H9 (cell line): Measurements from ENCODE around the gene SPCS2. TPM values are rescaled to one million over a fixed set of nuclear protein-coding genes. Genes with fewer than 3 reads are reported as not detected.
"Not testable (repeated sequence)": the region's sequence is repeated elsewhere in the genome, so short reads cannot be mapped to it uniquely, and the experiment has no call there.

Experiments used
- DNase-seq: peaks from one replicate; pipeline ENCODE4 v3.0.0-alpha.2; 2017
- H2AFZ ChIP-seq: one replicate; pipeline ENCODE4 v1.6.1; 2013; ENCODE audit warnings: mild to moderate bottlenecking, low read length, control low read depth, moderate library complexity
- H2AK5ac ChIP-seq: 2 replicates; pipeline ENCODE4 v1.6.1; 2013; ENCODE audit warnings: low read length, control low read depth, mixed read lengths; ENCODE audit not compliant: insufficient read length
- H2BK120ac ChIP-seq: one replicate; pipeline ENCODE4 v1.6.1; 2013; ENCODE audit warnings: low read depth, mild to moderate bottlenecking, low read length, control low read depth, inconsistent platforms; ENCODE audit not compliant: poor library complexity, severe bottlenecking
- H2BK12ac ChIP-seq: 2 replicates; pipeline ENCODE4 v1.6.1; 2013; ENCODE audit warnings: low read length, control low read depth, mixed read lengths, low read depth; ENCODE audit not compliant: insufficient read length
- H2BK15ac ChIP-seq: 2 replicates; pipeline ENCODE4 v1.6.1; 2013; ENCODE audit warnings: low read depth, low read length, control low read depth
- H2BK20ac ChIP-seq: one replicate; pipeline ENCODE4 v1.6.1; 2013; ENCODE audit warnings: low read depth, mild to moderate bottlenecking, low read length, control low read depth, inconsistent platforms; ENCODE audit not compliant: poor library complexity, severe bottlenecking
- H2BK5ac ChIP-seq: 2 replicates; pipeline ENCODE4 v1.6.1; 2013; ENCODE audit warnings: low read length, control low read depth, mixed read lengths; ENCODE audit not compliant: insufficient read length
- H3K14ac ChIP-seq: 2 replicates; pipeline ENCODE4 v1.6.1; 2013; ENCODE audit warnings: low read length, control low read depth; ENCODE audit not compliant: insufficient read depth
- H3K18ac ChIP-seq: 2 replicates; pipeline ENCODE4 v1.6.1; 2013; ENCODE audit warnings: low read depth, mild to moderate bottlenecking, mixed read lengths, low read length, control low read depth; ENCODE audit not compliant: insufficient read length
- H3K23ac ChIP-seq: 2 replicates; pipeline ENCODE4 v1.6.1; 2013; ENCODE audit warnings: low read length, control low read depth, mixed read lengths, low read depth; ENCODE audit not compliant: insufficient read length
- H3K23me2 ChIP-seq: 2 replicates; pipeline ENCODE4 v1.6.1; 2013; ENCODE audit warnings: low read depth, mild to moderate bottlenecking, mixed read lengths, low read length, control low read depth; ENCODE audit not compliant: insufficient read length, poor library complexity, severe bottlenecking
- H3K27ac ChIP-seq: 2 replicates; pipeline ENCODE4 v1.5.1; 2013; ENCODE audit warnings: low read length, control low read depth, mixed read lengths, low read depth; ENCODE audit not compliant: insufficient read length
- H3K27me3 ChIP-seq: 2 replicates; pipeline ENCODE4 v1.6.1; 2013; ENCODE audit warnings: low read length, control low read depth, inconsistent platforms; ENCODE audit not compliant: insufficient read depth
- H3K4ac ChIP-seq: 2 replicates; pipeline ENCODE4 v1.6.1; 2013; ENCODE audit warnings: low read depth, mild to moderate bottlenecking, control low read depth, inconsistent platforms, low read length, moderate library complexity
- H3K4me1 ChIP-seq: 2 replicates; pipeline ENCODE4 v1.6.1; 2013; ENCODE audit warnings: low read length, control low read depth, inconsistent platforms; ENCODE audit not compliant: insufficient read depth
- H3K4me2 ChIP-seq: 2 replicates; pipeline ENCODE4 v1.6.1; 2013; ENCODE audit warnings: low read length, control low read depth, mixed read lengths; ENCODE audit not compliant: insufficient read length, insufficient read depth
- H3K56ac ChIP-seq: 2 replicates; pipeline ENCODE4 v1.6.1; 2013; ENCODE audit warnings: low read depth, mild to moderate bottlenecking, mixed read lengths, low read length, control low read depth; ENCODE audit not compliant: insufficient read length
- H3K79me1 ChIP-seq: 2 replicates; pipeline ENCODE4 v1.6.1; 2013; ENCODE audit warnings: low read depth, mild to moderate bottlenecking, moderate library complexity, low read length, control low read depth, inconsistent platforms; ENCODE audit not compliant: insufficient read depth, poor library complexity, severe bottlenecking
- H3K79me2 ChIP-seq: 2 replicates; pipeline ENCODE4 v1.6.1; 2013; ENCODE audit warnings: low read length, control low read depth, inconsistent platforms; ENCODE audit not compliant: insufficient read depth
- H3K9ac ChIP-seq: 2 replicates; pipeline ENCODE4 v1.6.1; 2013; ENCODE audit warnings: low read length, control low read depth, mixed read lengths; ENCODE audit not compliant: insufficient read length; ENCODE audit errors: extremely low read depth
- H3K9me3 ChIP-seq: one replicate; pipeline ENCODE4 v1.6.1; 2013; ENCODE audit warnings: low read depth, low read length, inconsistent platforms; ENCODE audit not compliant: control insufficient read depth
- H3T11ph ChIP-seq: one replicate; pipeline ENCODE4 v1.6.1; 2013; ENCODE audit warnings: mild to moderate bottlenecking, low read length, control low read depth, inconsistent platforms
- H4K20me1 ChIP-seq: one replicate; pipeline ENCODE4 v1.6.1; 2013; ENCODE audit not compliant: control insufficient read depth, insufficient read length, insufficient read depth
- H4K5ac ChIP-seq: 2 replicates; pipeline ENCODE4 v1.6.1; 2013; ENCODE audit warnings: low read depth, mild to moderate bottlenecking, mixed read lengths, low read length, control low read depth; ENCODE audit not compliant: insufficient read length
- H4K8ac ChIP-seq: replicated peaks from 2 replicates; pipeline ENCODE4 v1.6.1; 2013; ENCODE audit warnings: low read length, control low read depth, mixed read lengths, low read depth; ENCODE audit not compliant: insufficient read length
- H4K91ac ChIP-seq: 2 replicates; pipeline ENCODE4 v1.6.1; 2013; ENCODE audit warnings: low read depth, mild to moderate bottlenecking, moderate library complexity, mixed read lengths, low read length, control low read depth; ENCODE audit not compliant: insufficient read length
- H3K27ac Mint-ChIP-seq, 3 experiments: 2 replicates in 2 of 3; 3 replicates in 1 of 3; pipeline ENCODE4 v1.8.0; 2020 to 2021; ENCODE audit warnings: mixed read lengths in 3 of 3, mild to moderate bottlenecking in 1 of 3, moderate library complexity in 1 of 3
- H3K27me3 Mint-ChIP-seq: 2 replicates; pipeline ENCODE4 v1.8.0; 2021; ENCODE audit warnings: low read depth, mild to moderate bottlenecking, moderate library complexity, mixed read lengths
- H3K36me3 Mint-ChIP-seq, 3 experiments: 2 replicates in 2 of 3; 3 replicates in 1 of 3; pipeline ENCODE4 v1.8.0; 2020 to 2021; ENCODE audit warnings: low read depth in 3 of 3, mixed read lengths in 3 of 3; ENCODE audit not compliant: insufficient read depth in 1 of 3
- H3K4me1 Mint-ChIP-seq, 2 experiments: 2 replicates each; pipeline ENCODE4 v1.8.0; 2020; ENCODE audit warnings: mixed read lengths in 2 of 2
- H3K4me3 Mint-ChIP-seq, 2 experiments: 2 replicates in 1 of 2; 3 replicates in 1 of 2; pipeline ENCODE4 v1.8.0; 2020 to 2021; ENCODE audit warnings: mild to moderate bottlenecking in 2 of 2, mixed read lengths in 2 of 2, moderate library complexity in 1 of 2
- H3K9me3 Mint-ChIP-seq, 2 experiments: 2 replicates in 1 of 2; 3 replicates in 1 of 2; pipeline ENCODE4 v1.8.0; 2020; ENCODE audit warnings: mild to moderate bottlenecking in 2 of 2, mixed read lengths in 2 of 2, moderate library complexity in 1 of 2
- WGBS: extraction: QIAGEN DNeasy Blood & Tissue Kit; methylation state at CpG from one replicate; pipeline ENCODE4 v1.1.7; 2013; ENCODE audit warnings: missing lambda C conversion rate, low lambda C conversion rate, mixed read lengths; ENCODE audit not compliant: insufficient read length; ENCODE audit errors: extremely low coverage; 5-methylcytosine and 5-hydroxymethylcytosine counted together
- total RNA-seq: library from RNA; stranded (reverse); gene quantifications from 2 replicates; pipeline ENCODE4 v1.2.1, GENCODE V29; 2021
- TF ChIP-seq, protein P1 (sequence below): fragments of 200-600 bp; sonication (generic); conservative IDR thresholded peaks from 3 replicates; pipeline ENCODE4 v1.8.0; 2021; ENCODE audit warnings: antibody characterized with exemption, mild to moderate bottlenecking

Gene SPCS2
- total RNA-seq, 1 experiment from 2014 or later: 144 TPM

DNA sequence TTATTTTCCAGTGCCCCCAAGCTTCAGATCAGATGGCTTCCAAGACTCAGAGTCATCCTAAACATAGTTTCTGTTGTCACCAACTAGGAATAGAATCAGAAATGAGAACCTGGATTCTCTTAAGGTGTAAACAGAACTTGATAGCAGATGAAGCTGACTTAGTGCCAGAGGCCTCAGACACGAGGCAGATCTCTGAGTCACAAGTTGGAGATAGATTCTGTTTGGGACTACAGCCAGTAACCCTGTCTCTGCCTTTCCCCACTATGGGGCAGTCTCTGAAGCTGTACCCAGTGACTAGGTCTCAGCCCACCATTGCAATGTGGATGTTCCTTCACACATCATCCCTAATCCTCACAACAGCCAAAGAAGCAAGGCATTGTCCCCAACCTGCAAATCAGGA lies 65.1 kb downstream of the SPCS2 start:
- Histone ChIP-seq H3K56ac (no peak overlapping the region), H3K23ac (no peak overlapping the region), H3K4me2 (no peak overlapping the region), H2BK5ac (no peak overlapping the region), H3K23me2 (no peaks in the 10 kb centered on the region), H3K14ac (no peak overlapping the region), H4K5ac (no peak overlapping the region), H3T11ph (no peak overlapping the region), H2BK15ac (no peak overlapping the region), H4K8ac (no peak overlapping the region), H3K9me3 (no peaks in the 10 kb centered on the region), H3K18ac (no peak overlapping the region), H3K79me1 (no peaks in the 10 kb centered on the region), H2BK20ac (no peak overlapping the region), H3K4ac (no peak overlapping the region), H3K9ac (no peak overlapping the region), H4K20me1 (no peaks in the 10 kb centered on the region), H2AFZ (no peak overlapping the region), H2BK120ac (no peak overlapping the region), H3K27ac (no peak overlapping the region), H4K91ac (no peak overlapping the region), H3K27me3 (no peaks in the 10 kb centered on the region), H3K79me2 (no peaks in the 10 kb centered on the region), H3K4me1 (no peaks in the 10 kb centered on the region), H2AK5ac (no peak overlapping the region), H2BK12ac (no peak overlapping the region)
- TF ChIP-seq, protein P1, sequence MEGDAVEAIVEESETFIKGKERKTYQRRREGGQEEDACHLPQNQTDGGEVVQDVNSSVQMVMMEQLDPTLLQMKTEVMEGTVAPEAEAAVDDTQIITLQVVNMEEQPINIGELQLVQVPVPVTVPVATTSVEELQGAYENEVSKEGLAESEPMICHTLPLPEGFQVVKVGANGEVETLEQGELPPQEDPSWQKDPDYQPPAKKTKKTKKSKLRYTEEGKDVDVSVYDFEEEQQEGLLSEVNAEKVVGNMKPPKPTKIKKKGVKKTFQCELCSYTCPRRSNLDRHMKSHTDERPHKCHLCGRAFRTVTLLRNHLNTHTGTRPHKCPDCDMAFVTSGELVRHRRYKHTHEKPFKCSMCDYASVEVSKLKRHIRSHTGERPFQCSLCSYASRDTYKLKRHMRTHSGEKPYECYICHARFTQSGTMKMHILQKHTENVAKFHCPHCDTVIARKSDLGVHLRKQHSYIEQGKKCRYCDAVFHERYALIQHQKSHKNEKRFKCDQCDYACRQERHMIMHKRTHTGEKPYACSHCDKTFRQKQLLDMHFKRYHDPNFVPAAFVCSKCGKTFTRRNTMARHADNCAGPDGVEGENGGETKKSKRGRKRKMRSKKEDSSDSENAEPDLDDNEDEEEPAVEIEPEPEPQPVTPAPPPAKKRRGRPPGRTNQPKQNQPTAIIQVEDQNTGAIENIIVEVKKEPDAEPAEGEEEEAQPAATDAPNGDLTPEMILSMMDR: no peak
- no peaks in the 10 kb centered on the region; the same call in 1 of the 2 replicates for H3K27me3 Mint-ChIP-seq
- H3K9me3 Mint-ChIP-seq: peaks cover 11 to 15% of the 10 kb centered on the region in 2 experiments
- H3K4me3 Mint-ChIP-seq: no peak overlapping the region
- no peak overlapping the region for H3K27ac Mint-ChIP-seq
- peaks cover 9 to 32% (median 16%) of the 10 kb centered on the region in 3 experiments for H3K36me3 Mint-ChIP-seq
- no peak for DNase-seq
- H3K4me1 Mint-ChIP-seq: peaks cover 8 to 9% of the 10 kb centered on the region in 2 experiments
- no CpG with 5 or more reads among the region's 1 CpG for WGBS

DNA sequence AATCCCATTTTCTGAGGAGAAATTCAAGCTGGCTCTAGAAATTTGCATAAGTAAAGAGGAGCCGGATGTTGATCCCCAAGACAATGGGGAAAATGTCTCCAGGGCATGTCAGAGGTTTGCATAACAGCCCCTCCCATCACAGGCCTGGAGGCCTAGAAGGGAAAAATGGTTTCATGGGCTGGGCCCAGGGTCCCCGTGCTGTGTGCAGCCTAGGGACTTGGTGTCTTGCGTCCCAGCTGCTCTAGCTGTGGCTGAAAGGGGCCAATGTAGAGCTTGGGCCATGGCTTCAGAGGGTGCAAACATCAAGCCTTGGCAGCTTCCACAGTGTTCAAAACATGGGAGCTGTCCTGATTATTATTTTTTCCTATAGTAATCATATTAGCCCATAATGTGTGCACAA lies 70.1 kb downstream of the SPCS2 start:
- peaks cover 14 to 27% (median 26%) of the 10 kb centered on the region in 3 experiments for H3K36me3 Mint-ChIP-seq
- peaks cover 8 to 10% of the 10 kb centered on the region in 2 experiments for H3K4me1 Mint-ChIP-seq
- no CpG with 5 or more reads among the region's 3 CpGs for WGBS
- H3K79me2 ChIP-seq, H3K27ac Mint-ChIP-seq, H3K9ac ChIP-seq, H3T11ph ChIP-seq, H4K91ac ChIP-seq, H2BK15ac ChIP-seq, H4K5ac ChIP-seq, H2BK20ac ChIP-seq, H3K4ac ChIP-seq, H4K20me1 ChIP-seq, H3K4me2 ChIP-seq, H3K79me1 ChIP-seq, H2AK5ac ChIP-seq, H3K9me3 ChIP-seq, H4K8ac ChIP-seq, H2BK12ac ChIP-seq, H2BK120ac ChIP-seq, H3K56ac ChIP-seq, H3K27ac ChIP-seq, H3K23me2 ChIP-seq, H2AFZ ChIP-seq, H2BK5ac ChIP-seq, H3K23ac ChIP-seq, DNase-seq, H3K27me3 ChIP-seq, H3K4me3 Mint-ChIP-seq, H3K4me1 ChIP-seq, H3K27me3 Mint-ChIP-seq, H3K18ac ChIP-seq, H3K14ac ChIP-seq: not testable (repeated sequence)
- peaks cover 24 to 31% of the 10 kb centered on the region in 2 experiments for H3K9me3 Mint-ChIP-seq
